Nephron progenitor cell (in vitro differentiated cells): ENCODE data around the gene ADRA2B.
"Not testable (repeated sequence)": the region's sequence is repeated elsewhere in the genome, so short reads cannot be mapped to it uniquely, and the experiment has no call there.

Experiments
- DNase-seq: peaks from one replicate; pipeline ENCODE4 v3.0.0; 2021
- H3K27ac Mint-ChIP-seq: 2 replicates; pipeline ENCODE4 v1.8.0; 2021; ENCODE audit warnings: mild to moderate bottlenecking, moderate library complexity, mixed read lengths
- H3K27me3 Mint-ChIP-seq: 2 replicates; pipeline ENCODE4 v1.8.0; 2021; ENCODE audit warnings: mild to moderate bottlenecking, low read depth, mixed read lengths; ENCODE audit not compliant: poor library complexity
- H3K36me3 Mint-ChIP-seq: 2 replicates; pipeline ENCODE4 v1.8.0; 2021; ENCODE audit warnings: low read depth, mixed read lengths
- H3K4me1 Mint-ChIP-seq: 2 replicates; pipeline ENCODE4 v1.8.0; 2021; ENCODE audit warnings: mixed read lengths
- H3K4me3 Mint-ChIP-seq: 2 replicates; pipeline ENCODE4 v1.8.0; 2021; ENCODE audit warnings: mild to moderate bottlenecking, moderate library complexity, mixed read lengths
- H3K9me3 Mint-ChIP-seq: 2 replicates; pipeline ENCODE4 v1.8.0; 2021; ENCODE audit warnings: mild to moderate bottlenecking, moderate library complexity, mixed read lengths
- TF ChIP-seq, protein P1 (sequence below): fragments of 200-600 bp; sonication (generic); IDR thresholded peaks from 2 replicates; pipeline ENCODE4 v1.5.0; 2021; ENCODE audit warnings: antibody characterized with exemption

Gene ADRA2B

DNA sequence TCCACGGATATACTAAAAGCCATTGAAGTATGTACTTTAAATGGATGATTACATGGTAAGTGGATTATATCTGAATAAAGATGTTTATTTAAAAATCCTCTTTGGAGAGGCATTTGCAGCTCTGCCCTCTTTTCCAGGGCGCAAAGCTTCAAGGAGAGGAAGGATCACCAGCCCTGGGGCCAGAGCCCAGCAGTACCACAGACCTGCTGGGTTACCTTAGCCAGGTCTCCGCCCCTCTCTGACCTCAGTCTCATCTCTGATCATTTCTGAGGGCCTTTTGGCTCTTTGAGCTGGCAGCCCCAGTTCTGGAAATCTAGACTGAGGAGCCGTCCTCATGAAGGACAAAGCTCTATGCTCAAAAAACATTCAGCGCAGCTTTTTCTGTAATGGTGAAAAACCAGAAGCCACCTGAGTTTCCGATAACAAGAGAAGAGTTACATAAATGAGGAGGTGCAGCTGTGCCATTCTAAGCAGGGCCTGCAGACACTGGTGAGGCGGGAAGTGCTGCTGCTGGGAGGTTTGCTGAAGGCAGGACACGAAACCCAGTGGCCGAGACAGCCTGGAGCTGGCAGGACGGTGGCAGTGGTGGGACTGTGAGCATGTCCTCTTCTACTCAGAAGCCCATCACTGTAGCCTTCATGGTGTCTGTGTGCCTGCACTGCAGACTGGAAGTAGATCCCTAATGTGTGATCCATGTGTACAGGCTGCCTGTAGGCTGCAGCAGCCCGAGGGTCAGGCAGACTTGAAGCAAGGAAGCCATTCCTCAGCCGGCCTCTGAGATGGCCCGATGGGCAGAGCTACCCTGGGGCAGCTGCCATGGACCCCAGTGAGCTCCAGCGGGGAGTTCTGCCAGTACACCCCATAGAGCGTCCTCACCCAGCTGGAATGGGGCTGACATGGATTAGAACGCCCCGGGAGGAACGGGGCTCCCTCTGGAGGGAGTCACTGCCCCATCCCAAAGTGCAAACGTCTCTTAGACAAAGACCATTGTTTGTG, 27.7 kb downstream of the ADRA2B start:
- Mint-ChIP-seq H3K4me3 (no peak overlapping the region), H3K36me3 (no peaks in the 10 kb centered on the region), H3K27ac (no peak overlapping the region), H3K9me3 (peaks cover 9% of the 10 kb centered on the region), H3K4me1 (peaks cover 44% of the 10 kb centered on the region), H3K27me3 (peaks cover 8% of the 10 kb centered on the region)
- DNase-seq, result no peak
- TF ChIP-seq, protein P1, sequence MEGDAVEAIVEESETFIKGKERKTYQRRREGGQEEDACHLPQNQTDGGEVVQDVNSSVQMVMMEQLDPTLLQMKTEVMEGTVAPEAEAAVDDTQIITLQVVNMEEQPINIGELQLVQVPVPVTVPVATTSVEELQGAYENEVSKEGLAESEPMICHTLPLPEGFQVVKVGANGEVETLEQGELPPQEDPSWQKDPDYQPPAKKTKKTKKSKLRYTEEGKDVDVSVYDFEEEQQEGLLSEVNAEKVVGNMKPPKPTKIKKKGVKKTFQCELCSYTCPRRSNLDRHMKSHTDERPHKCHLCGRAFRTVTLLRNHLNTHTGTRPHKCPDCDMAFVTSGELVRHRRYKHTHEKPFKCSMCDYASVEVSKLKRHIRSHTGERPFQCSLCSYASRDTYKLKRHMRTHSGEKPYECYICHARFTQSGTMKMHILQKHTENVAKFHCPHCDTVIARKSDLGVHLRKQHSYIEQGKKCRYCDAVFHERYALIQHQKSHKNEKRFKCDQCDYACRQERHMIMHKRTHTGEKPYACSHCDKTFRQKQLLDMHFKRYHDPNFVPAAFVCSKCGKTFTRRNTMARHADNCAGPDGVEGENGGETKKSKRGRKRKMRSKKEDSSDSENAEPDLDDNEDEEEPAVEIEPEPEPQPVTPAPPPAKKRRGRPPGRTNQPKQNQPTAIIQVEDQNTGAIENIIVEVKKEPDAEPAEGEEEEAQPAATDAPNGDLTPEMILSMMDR, result no peak

DNA sequence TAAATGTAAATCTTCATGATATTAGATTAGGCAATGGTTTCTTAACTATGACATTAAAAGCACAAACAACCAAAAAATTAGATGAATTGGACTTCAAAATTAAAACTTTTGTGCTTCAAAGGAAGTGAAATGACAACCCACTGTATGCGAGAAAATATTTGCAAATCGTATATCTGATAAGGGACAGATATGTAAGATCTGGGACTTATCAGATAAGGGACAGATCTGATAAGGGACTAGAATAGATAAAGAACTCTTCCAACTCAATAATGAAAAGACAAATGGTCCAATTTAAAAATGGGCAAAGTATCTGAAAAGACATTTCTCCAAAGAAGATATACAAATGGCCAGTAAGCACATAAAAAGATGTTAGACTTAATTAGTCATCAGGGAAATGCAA, 29.2 kb downstream of the ADRA2B start:
- TF ChIP-seq, protein P1, result no peak
- Mint-ChIP-seq H3K27ac (no peak overlapping the region), H3K36me3 (no peaks in the 10 kb centered on the region), H3K4me1 (peaks cover 43% of the 10 kb centered on the region), H3K4me3 (no peak overlapping the region), H3K9me3 (peaks cover 4% of the 10 kb centered on the region), H3K27me3 (peaks cover 9% of the 10 kb centered on the region)
- DNase-seq, result no peak

DNA sequence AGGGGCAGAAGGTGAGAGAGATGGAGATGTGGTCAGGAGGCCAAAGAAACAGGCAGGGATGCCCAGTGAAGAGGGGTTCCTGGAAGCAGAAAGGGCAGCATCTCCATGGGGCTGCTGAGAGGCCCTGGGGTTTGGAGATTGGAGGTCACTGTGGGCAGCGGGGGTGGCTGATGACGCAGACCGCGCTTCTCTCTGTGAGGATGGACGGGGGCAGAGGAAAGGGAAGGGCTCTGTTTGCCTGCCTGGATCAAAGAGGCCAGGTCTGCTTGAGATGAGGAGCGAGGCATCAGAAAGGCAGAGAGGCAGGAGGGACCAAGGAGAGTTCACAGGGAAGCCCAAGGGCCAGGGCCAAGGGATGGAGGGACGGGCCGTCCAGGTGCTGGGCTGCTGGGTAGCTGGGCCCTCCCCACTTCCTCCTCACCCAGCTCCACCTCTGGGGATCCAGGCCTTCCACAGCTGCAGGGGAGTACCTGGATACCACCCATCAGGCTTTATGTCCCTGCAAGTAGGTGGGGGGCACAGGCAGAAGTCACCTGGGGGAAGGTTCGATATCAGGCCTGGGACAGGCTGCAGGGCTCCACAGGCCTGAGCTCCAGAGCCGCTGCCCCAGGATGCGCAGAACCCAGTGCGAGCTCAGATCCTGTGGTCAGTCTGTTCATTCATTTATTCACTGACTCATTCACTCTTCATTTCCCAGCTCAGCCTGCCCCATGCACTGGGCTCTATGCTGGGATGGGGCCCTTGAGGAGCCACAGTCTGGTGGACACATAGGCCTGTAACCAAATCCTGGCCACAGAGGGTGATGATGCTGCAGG, 30.6 kb downstream of the ADRA2B start:
- H3K27me3 Mint-ChIP-seq, result peaks cover 9% of the 10 kb centered on the region
- TF ChIP-seq, protein P1, result no peak
- H3K4me1 Mint-ChIP-seq, result peaks cover 34% of the 10 kb centered on the region
- no peak overlapping the region for H3K4me3 Mint-ChIP-seq
- H3K36me3 Mint-ChIP-seq, result no peaks in the 10 kb centered on the region
- H3K27ac Mint-ChIP-seq, result no peak overlapping the region
- H3K9me3 Mint-ChIP-seq, result peaks cover 9% of the 10 kb centered on the region
- no peak for DNase-seq

DNA sequence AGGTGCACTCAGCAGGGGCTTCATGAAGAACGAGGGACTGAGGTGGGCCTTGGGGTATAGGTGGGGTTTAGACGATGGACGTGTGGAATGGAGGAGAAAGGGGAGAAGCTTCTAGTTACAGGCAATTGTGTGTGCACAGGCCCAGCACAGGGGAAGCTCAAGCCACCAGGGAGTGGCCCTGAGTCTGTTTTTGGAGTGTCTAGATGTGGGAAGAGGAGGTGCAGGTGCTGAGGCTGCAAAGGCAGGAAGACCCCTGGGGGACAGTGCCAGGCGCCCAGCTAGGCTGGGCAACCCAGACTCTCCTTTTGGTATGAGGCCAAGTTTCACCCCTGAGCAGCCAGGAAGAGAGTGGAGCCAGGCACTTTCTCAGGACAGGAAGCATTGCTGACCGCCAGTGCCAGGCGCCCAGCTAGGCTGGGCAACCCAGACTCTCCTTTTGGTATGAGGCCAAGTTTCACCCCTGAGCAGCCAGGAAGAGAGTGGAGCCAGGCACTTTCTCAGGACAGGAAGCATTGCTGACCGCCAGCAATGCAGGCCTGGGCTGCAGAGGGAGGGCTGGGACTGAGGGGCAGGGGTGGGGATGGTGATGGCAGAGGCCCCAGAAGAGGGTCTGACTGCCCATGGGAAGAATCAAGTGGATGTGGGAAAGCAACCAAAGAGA, 31.4 kb downstream of the ADRA2B start:
- H3K4me1 Mint-ChIP-seq, result peaks cover 26% of the 10 kb centered on the region
- peak overlapping the region; percentile 25 for H3K27ac Mint-ChIP-seq
- H3K4me3 Mint-ChIP-seq, H3K36me3 Mint-ChIP-seq, DNase-seq: not testable (repeated sequence)
- H3K9me3 Mint-ChIP-seq, result peaks cover 12% of the 10 kb centered on the region
- H3K27me3 Mint-ChIP-seq, result peaks cover 12% of the 10 kb centered on the region

DNA sequence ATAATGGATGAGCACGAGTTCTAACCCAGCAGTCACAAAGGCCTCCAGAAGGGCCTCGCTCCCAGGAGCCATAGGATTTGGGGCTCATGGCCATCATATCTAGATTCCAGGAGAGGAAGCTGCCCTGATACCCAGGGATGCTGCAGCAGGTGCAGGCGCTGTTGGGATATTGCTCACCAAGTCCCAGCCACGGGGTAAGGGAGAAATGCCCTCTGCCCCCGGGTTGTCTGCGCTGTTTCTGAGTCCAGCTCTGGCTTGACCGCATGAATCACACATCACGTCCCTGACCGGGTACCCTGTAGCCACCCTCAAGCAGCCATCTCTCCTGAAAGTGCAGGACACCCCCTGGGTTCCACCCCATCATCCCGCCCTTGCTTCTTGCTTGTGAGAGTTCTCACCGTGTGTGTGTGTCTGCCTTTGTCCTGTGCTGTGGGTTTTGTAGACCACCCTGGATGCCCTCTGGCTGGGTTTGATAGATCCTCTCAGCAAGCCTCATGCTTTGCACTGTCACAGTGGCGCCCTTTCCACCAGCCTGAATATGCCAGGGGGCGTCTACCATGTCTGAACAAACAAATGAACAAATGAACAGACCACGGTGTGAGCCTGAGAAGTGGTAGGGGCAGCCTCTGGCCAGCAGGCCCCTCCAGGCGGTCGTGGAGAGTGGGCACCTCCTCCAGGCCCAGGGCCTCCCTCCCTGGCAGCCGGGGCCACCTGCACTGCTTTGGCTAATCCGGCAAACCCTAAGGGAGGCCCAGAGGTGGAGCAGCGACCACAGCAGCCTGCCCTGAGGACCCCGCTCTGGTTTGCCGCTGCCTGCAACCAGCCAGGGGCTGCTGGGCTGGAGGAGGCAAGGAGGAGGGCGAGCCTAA, 32.1 kb downstream of the ADRA2B start:
- no peak overlapping the region for H3K4me3 Mint-ChIP-seq
- TF ChIP-seq, protein P1, result no peak
- H3K27ac Mint-ChIP-seq, result no peak overlapping the region
- no peak for DNase-seq
- peaks cover 19% of the 10 kb centered on the region for H3K4me1 Mint-ChIP-seq
- peaks cover 12% of the 10 kb centered on the region for H3K9me3 Mint-ChIP-seq
- H3K27me3 Mint-ChIP-seq, result peaks cover 14% of the 10 kb centered on the region
- no peaks in the 10 kb centered on the region for H3K36me3 Mint-ChIP-seq
